ENCODE results near the gene ATXN7. TPM values are rescaled to one million over a fixed set of nuclear protein-coding genes. Genes with fewer than 3 reads are reported as not detected.

Gene ATXN7
- total RNA-seq, 4 donors from 2014 or later = 48.5 to 80.3 (median 75.2) TPM

DNA sequence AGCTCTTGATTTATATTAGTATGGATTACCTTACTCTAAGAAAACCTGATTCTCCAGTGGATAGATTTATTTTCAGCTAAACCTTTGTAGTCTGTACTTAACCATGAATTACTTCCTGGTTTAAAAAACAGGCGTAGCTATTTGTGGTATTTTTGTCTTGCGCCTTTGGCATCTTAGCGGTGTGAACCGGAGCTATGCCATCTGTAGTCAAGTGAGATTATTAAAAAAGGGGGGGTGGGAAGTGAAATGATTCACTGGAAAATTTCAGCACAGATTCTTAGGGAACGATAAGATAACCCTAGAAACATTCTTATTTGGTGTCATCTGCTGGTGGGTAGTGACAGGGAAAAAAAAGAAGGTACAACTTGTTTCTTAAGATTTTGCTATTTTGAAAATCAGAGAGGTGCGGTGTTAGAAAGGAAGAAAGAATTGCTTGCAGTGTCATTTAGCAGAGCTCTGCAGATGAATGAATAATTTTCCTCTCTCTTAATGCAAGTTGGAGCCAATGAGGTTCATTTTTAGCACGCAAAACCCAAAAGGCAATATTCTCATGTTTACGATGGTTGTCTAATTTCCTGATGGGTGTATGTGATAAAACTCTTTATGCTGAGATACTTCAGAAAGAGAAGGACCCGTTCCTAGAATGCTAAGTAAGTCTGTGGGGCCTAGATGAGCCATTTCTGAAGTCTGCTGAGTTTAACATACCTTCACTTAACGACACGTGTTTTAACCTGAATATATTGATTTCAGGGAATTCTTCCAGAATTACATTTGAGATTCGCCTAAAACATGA is 115.6 kb downstream of the ATXN7 start:
- no peak for DNase-seq
- Histone ChIP-seq H3K36me3 (peaks cover 0 to 38% (median 0%) of the 10 kb centered on the region in 3 donors), H3K27ac (peak overlapping the region in 3 of 4 donors; percentile 2 to 14 (median 2)), H3K27me3 (no peaks in the 10 kb centered on the region), H3K4me1 (peaks cover 0 to 13% (median 0%) of the 10 kb centered on the region in 4 donors), H3K9me3 (no peaks in the 10 kb centered on the region), H3K4me3 (peak overlapping the region in 1 of 4 donors; percentile 1)
- no peak for TF ChIP-seq CTCF (IDR thresholded peaks at IDR 0.05)
- no peak for TF ChIP-seq POLR2A (IDR thresholded peaks at IDR 0.05)

GRCh38 chr3:63980019-63980418 is 116.4 kb downstream of the ATXN7 start:
- H3K4me1 ChIP-seq = peaks cover 0 to 13% (median 0%) of the 10 kb centered on the region in 4 donors
- H3K27ac ChIP-seq = peak overlapping the region in 2 of 4 donors; percentile 2
- no peaks in the 10 kb centered on the region for H3K27me3 ChIP-seq
- peaks cover 0 to 40% (median 0%) of the 10 kb centered on the region in 3 donors for H3K36me3 ChIP-seq
- no peak for TF ChIP-seq CTCF (IDR thresholded peaks at IDR 0.05)
- TF ChIP-seq POLR2A (IDR thresholded peaks at IDR 0.05) = no peak
- no peaks in the 10 kb centered on the region for H3K9me3 ChIP-seq
- H3K4me3 ChIP-seq = peak overlapping the region in 1 of 4 donors; percentile 1
- DNase-seq = no peak

GRCh38 chr3:63980830-63981498 is 117.3 kb downstream of the ATXN7 start:
- H3K27ac ChIP-seq = peak overlapping the region in 1 of 4 donors; percentile 5
- no peaks in the 10 kb centered on the region for H3K27me3 ChIP-seq
- no peaks in the 10 kb centered on the region for H3K9me3 ChIP-seq
- H3K4me1 ChIP-seq = peaks cover 0 to 8% (median 0%) of the 10 kb centered on the region in 4 donors
- no peak for DNase-seq
- no peak overlapping the region for H3K4me3 ChIP-seq
- H3K36me3 ChIP-seq = peaks cover 0 to 46% (median 0%) of the 10 kb centered on the region in 3 donors
- TF ChIP-seq CTCF (IDR thresholded peaks at IDR 0.05) = no peak
- no peak for TF ChIP-seq POLR2A (IDR thresholded peaks at IDR 0.05)

GRCh38 chr3:63981980-63982379 is 118.3 kb downstream of the ATXN7 start:
- DNase-seq = no peak
- peaks cover 0 to 56% (median 0%) of the 10 kb centered on the region in 3 donors for H3K36me3 ChIP-seq
- H3K27me3 ChIP-seq = no peaks in the 10 kb centered on the region
- no peak overlapping the region for H3K4me3 ChIP-seq
- no peak overlapping the region for H3K27ac ChIP-seq
- TF ChIP-seq POLR2A (IDR thresholded peaks at IDR 0.05) (no peak), CTCF (IDR thresholded peaks at IDR 0.05) (no peak)
- no peaks in the 10 kb centered on the region for H3K9me3 ChIP-seq
- peaks cover 0 to 4% (median 0%) of the 10 kb centered on the region in 4 donors for H3K4me1 ChIP-seq

DNA sequence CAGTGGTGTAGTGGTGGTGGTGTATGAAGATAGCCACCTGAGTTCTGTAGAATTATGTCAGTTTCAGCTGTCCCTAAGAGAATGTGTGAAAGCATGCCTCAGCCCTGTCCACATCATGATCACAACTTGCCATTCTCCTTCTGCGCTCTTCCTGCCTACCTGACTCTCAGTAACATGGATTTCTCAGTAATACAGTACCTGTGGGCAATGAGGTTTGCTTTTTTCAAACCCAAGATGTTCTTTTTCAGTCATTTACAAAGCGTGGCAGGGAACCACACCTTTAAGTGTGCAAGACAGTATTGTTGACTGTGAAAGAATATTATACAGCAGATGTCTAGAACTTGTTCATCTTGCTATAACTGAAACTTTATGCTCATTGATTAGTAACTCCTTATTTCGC is 120.7 kb downstream of the ATXN7 start:
- TF ChIP-seq POLR2A (IDR thresholded peaks at IDR 0.05) (no peak), CTCF (IDR thresholded peaks at IDR 0.05) (no peak)
- Histone ChIP-seq H3K27ac (no peak overlapping the region), H3K4me1 (peaks cover 0 to 4% (median 0%) of the 10 kb centered on the region in 4 donors), H3K4me3 (no peak overlapping the region), H3K27me3 (no peaks in the 10 kb centered on the region), H3K36me3 (peaks cover 0 to 79% (median 8%) of the 10 kb centered on the region in 3 donors), H3K9me3 (no peaks in the 10 kb centered on the region)
- DNase-seq = no peak

Measured in Peyer's patch (tissue), 4 donors.